ENCODE data around the gene PSME1. TPM values are rescaled to one million over a fixed set of nuclear protein-coding genes. Genes with fewer than 3 reads are reported as not detected.

The PSME1 gene
- polyA plus RNA-seq, 1 donor from 2014 or later: 55.8 TPM

GRCh38 chr14:24183014-24183481, 47.1 kb downstream of the PSME1 start:
- Histone ChIP-seq H3K9ac (ENCODE audit: low read length) (no peak overlapping the region), H3K36me3 (ENCODE audit: insufficient read depth, low read length) (no peaks in the 10 kb centered on the region)

GRCh38 chr14:24184104-24184970, 48.3 kb downstream of the PSME1 start:
- H3K27me3 ChIP-seq (ENCODE audit: insufficient read depth, low read depth, low read length): no peaks in the 10 kb centered on the region
- peaks cover 4% of the 10 kb centered on the region for H4K20me1 ChIP-seq (ENCODE audit: insufficient read depth)
- H3F3A ChIP-seq (ENCODE audit: insufficient read depth, low read length, poor library complexity, severe bottlenecking): no peaks in the 10 kb centered on the region
- no peak overlapping the region for H3K4me3 ChIP-seq (ENCODE audit: low read length)
- H3K4me2 ChIP-seq (ENCODE audit: low read length): no peak overlapping the region
- H3K9me2 ChIP-seq (ENCODE audit: insufficient read depth, low read length): no peaks in the 10 kb centered on the region
- no peaks in the 10 kb centered on the region for H3K9me3 ChIP-seq (ENCODE audit: low read length)
- no peaks in the 10 kb centered on the region for H3K36me3 ChIP-seq (ENCODE audit: insufficient read depth, low read length)
- no peak overlapping the region for H3K27ac ChIP-seq (ENCODE audit: low read length)
- H2AFZ ChIP-seq (ENCODE audit: low read depth, low read length): no peak overlapping the region
- TF ChIP-seq MXI1 (conservative IDR thresholded peaks at IDR 0.05; ENCODE audit: poor library complexity, severe bottlenecking) (no peak), REST (IDR thresholded peaks at IDR 0.05; ENCODE audit: borderline replicate concordance) (no peak), POLR2AphosphoS5 (IDR thresholded peaks at IDR 0.05) (no peak), TAF1 (IDR thresholded peaks at IDR 0.05; ENCODE audit: low read depth) (no peak), SMC3 (conservative IDR thresholded peaks at IDR 0.05; ENCODE audit: poor library complexity) (no peak), EZH2 (IDR thresholded peaks at IDR 0.05; ENCODE audit: borderline replicate concordance, insufficient read depth, low read length, poor library complexity, severe bottlenecking) (no peak), EP300 (conservative IDR thresholded peaks at IDR 0.05; ENCODE audit: poor library complexity, severe bottlenecking) (no peak), RAD21 (conservative IDR thresholded peaks at IDR 0.05) (no peak), CTCF (IDR thresholded peaks at IDR 0.05; ENCODE audit: poor library complexity, severe bottlenecking) (no peak)
- no peaks in the 10 kb centered on the region for H3K79me2 ChIP-seq (replicated peaks; ENCODE audit: insufficient read depth, low read length)
- no peak overlapping the region for H3K9ac ChIP-seq (ENCODE audit: low read length)

More at GRCh38 chr14:24183014-24183481, 47.1 kb downstream of the PSME1 start:
- Histone ChIP-seq H3K4me3 (ENCODE audit: low read length) (no peak overlapping the region), H3K27ac (ENCODE audit: low read length) (no peak overlapping the region), H3K9me3 (ENCODE audit: low read length) (no peaks in the 10 kb centered on the region), H4K20me1 (ENCODE audit: insufficient read depth) (peaks cover 1% of the 10 kb centered on the region), H3K4me2 (ENCODE audit: low read length) (no peak overlapping the region), H3K27me3 (ENCODE audit: insufficient read depth, low read depth, low read length) (no peaks in the 10 kb centered on the region), H2AFZ (ENCODE audit: low read depth, low read length) (no peak overlapping the region), H3F3A (ENCODE audit: insufficient read depth, low read length, poor library complexity, severe bottlenecking) (no peaks in the 10 kb centered on the region), H3K9me2 (ENCODE audit: insufficient read depth, low read length) (no peaks in the 10 kb centered on the region), H3K79me2 (replicated peaks; ENCODE audit: insufficient read depth, low read length) (no peaks in the 10 kb centered on the region)
- no peak for TF ChIP-seq EZH2 (IDR thresholded peaks at IDR 0.05; ENCODE audit: borderline replicate concordance, insufficient read depth, low read length, poor library complexity, severe bottlenecking)
- no peak for TF ChIP-seq SMC3 (conservative IDR thresholded peaks at IDR 0.05; ENCODE audit: poor library complexity)
- no peak for TF ChIP-seq CTCF (IDR thresholded peaks at IDR 0.05; ENCODE audit: poor library complexity, severe bottlenecking)
- TF ChIP-seq RAD21 (conservative IDR thresholded peaks at IDR 0.05): no peak
- no peak for TF ChIP-seq TAF1 (IDR thresholded peaks at IDR 0.05; ENCODE audit: low read depth)

Measured in neural cell (in vitro differentiated cells).